Measurements from ENCODE around the gene METAP1D. TPM values are rescaled to one million over a fixed set of nuclear protein-coding genes. Genes with fewer than 3 reads are reported as not detected.
"Not testable (repeated sequence)": the region's sequence is repeated elsewhere in the genome, so short reads cannot be mapped to it uniquely, and the experiment has no call there.

METAP1D gene
- total RNA-seq, 6 donors from 2014 or later, result 0.11 to 6.3 (median 2.9) TPM

DNA sequence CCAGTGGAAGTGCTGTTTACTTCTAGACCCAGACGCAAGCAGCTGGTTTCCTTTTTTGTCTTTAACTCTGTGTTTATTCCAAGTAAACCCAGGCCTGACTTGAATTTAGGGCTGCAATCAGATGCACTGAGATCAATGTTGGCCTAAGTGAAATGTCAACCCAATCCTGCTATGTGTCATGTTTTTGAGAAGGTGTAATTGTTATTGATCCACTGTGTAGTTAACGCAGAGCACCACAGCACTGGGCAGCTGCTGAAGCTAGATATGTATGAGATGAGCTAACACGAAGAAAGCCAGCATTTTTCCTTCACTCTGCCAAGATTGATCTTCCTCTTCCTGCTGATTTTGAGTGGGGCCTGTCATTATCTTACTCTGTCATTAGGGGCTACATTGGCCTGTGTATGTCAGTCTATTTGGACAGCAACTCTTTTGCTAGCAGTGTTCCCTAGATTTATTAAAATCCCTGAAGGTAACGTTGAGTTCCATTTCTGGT is 66.7 kb downstream of the METAP1D start:
- Histone ChIP-seq H3K36me3 (no peaks in the 10 kb centered on the region), H3K4me1 (no peaks in the 10 kb centered on the region), H3K9me3 (no peaks in the 10 kb centered on the region), H3K27ac (no peak overlapping the region), H3K27me3 (no peaks in the 10 kb centered on the region), H3K4me3 (no peak overlapping the region)
- TF ChIP-seq POLR2AphosphoS5 (IDR thresholded peaks at IDR 0.05) (no peak), EP300 (IDR thresholded peaks at IDR 0.05) (no peak), POLR2A (IDR thresholded peaks at IDR 0.05) (no peak)
- TF ChIP-seq, protein P1, sequence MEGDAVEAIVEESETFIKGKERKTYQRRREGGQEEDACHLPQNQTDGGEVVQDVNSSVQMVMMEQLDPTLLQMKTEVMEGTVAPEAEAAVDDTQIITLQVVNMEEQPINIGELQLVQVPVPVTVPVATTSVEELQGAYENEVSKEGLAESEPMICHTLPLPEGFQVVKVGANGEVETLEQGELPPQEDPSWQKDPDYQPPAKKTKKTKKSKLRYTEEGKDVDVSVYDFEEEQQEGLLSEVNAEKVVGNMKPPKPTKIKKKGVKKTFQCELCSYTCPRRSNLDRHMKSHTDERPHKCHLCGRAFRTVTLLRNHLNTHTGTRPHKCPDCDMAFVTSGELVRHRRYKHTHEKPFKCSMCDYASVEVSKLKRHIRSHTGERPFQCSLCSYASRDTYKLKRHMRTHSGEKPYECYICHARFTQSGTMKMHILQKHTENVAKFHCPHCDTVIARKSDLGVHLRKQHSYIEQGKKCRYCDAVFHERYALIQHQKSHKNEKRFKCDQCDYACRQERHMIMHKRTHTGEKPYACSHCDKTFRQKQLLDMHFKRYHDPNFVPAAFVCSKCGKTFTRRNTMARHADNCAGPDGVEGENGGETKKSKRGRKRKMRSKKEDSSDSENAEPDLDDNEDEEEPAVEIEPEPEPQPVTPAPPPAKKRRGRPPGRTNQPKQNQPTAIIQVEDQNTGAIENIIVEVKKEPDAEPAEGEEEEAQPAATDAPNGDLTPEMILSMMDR (IDR thresholded peaks at IDR 0.05), result no peak
- ATAC-seq (ENCODE audit: low FRiP score in 2 of 2) (no peak), DNase-seq (no peak)
- 80 to 82% methylated on average over 4 of the region's 4 CpGs for WGBS, 2 donors

DNA sequence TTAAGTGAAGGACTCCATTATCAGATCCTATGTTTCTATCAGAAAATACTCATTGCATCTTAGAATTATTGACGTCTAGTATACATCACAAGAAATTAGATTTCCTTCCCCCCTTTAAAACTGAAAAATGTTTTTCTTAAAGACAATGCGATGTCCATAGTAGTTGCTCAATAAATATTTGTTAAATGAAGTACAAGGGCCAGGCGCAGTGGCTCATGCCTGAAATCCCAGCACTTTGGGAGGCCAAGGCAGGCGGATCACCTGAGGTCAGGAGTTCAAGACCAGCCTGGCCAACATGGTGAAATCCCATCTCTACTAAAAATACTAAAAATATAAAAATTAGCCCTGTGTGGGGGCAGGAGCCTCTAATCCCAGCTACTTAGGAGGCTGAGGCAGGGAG is 68.2 kb downstream of the METAP1D start:
- DNase-seq; H3K4me1 ChIP-seq; H3K27ac ChIP-seq; ATAC-seq (ENCODE audit: low FRiP score in 2 of 2); H3K27me3 ChIP-seq; H3K4me3 ChIP-seq; H3K36me3 ChIP-seq; H3K9me3 ChIP-seq: not testable (repeated sequence)
- WGBS, 2 donors, result 93 to 94% methylated on average over 4 of the region's 4 CpGs

DNA sequence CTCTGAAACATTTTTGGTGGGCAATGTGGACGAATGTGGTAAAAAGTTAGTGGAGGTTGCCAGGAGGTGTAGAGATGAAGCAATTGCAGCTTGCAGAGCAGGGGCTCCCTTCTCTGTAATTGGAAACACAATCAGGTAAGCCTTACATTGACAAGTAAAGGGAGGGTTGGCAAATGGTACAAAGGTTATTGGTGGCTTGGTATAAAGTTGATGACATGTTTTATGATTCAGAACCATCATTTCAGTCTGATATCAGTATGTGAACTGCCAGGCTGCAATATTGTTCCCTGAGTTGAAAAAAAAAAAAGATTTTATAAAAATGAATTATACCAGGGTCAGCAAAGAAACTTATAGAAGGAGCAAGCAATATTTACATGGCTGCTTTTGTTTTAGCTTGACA is 71.2 kb downstream of the METAP1D start:
- no peak overlapping the region for H3K4me3 ChIP-seq
- ATAC-seq (ENCODE audit: low FRiP score in 2 of 2) (no peak), DNase-seq (no peak)
- no peaks in the 10 kb centered on the region for H3K9me3 ChIP-seq
- H3K27me3 ChIP-seq, result no peaks in the 10 kb centered on the region
- no peaks in the 10 kb centered on the region for H3K4me1 ChIP-seq
- 81 to 92% methylated on average over 1 of the region's 1 CpG for WGBS, 2 donors
- H3K36me3 ChIP-seq, result no peaks in the 10 kb centered on the region
- TF ChIP-seq EP300 (IDR thresholded peaks at IDR 0.05), result no peak
- no peak for TF ChIP-seq POLR2AphosphoS5 (IDR thresholded peaks at IDR 0.05)
- TF ChIP-seq, protein P1 (IDR thresholded peaks at IDR 0.05), result no peak
- no peak for TF ChIP-seq POLR2A (IDR thresholded peaks at IDR 0.05)
- no peak overlapping the region for H3K27ac ChIP-seq

DNA sequence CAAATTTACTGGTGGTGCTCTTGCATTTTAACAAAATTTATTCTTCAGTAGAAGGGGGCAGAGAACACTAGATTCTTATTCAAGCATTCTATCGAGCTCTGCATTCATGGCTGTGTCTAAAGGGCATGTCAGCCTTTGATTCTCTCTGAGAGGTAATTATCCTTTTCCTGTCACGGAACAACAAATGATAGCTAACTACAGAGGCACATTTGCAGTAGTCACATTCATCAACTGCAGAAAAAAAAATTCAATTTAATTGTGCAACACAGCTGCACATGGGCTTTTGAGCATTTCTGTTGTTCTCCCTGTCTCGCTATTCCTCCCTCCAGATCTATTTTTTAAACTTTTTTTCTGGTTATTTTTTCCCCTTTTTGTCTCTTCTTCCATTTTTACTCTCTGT is 72.5 kb downstream of the METAP1D start:
- no peak overlapping the region for H3K27ac ChIP-seq
- H3K4me3 ChIP-seq, result no peak overlapping the region
- H3K4me1 ChIP-seq, result no peaks in the 10 kb centered on the region
- no peaks in the 10 kb centered on the region for H3K9me3 ChIP-seq
- no peaks in the 10 kb centered on the region for H3K36me3 ChIP-seq
- TF ChIP-seq POLR2AphosphoS5 (IDR thresholded peaks at IDR 0.05), result no peak
- TF ChIP-seq, protein P1 (IDR thresholded peaks at IDR 0.05), result no peak
- no peak for TF ChIP-seq EP300 (IDR thresholded peaks at IDR 0.05)
- TF ChIP-seq POLR2A (IDR thresholded peaks at IDR 0.05), result no peak
- WGBS, 2 donors, result 86 to 91% methylated on average over 3 of the region's 3 CpGs
- H3K27me3 ChIP-seq, result no peaks in the 10 kb centered on the region
- no peak for ATAC-seq (ENCODE audit: low FRiP score in 2 of 2)
- DNase-seq, result no peak

DNA sequence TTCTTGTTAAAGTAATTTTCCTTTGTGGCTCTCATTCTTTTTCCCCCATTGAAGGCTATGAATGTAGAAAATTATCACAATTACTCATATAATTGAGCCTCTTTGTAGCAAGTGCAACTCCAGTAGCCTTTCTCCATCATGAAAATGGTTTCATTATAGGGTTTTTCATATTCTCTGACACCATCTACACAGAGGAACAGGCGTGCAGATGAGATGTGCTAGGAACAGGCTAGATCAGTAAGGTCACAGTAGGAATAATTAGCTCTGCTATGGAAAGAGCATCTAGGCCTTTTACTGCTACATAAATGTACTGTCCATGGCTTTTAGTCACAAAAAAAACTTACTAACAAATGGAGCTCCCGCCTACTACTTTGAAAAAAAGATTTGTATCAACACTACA is 73.0 kb downstream of the METAP1D start:
- whole genome bisulfite sequencing, 2 donors, result 100% methylated on average over 2 of the region's 2 CpGs
- H3K4me3 ChIP-seq, result no peak overlapping the region
- H3K4me1 ChIP-seq, result no peaks in the 10 kb centered on the region
- ATAC-seq (ENCODE audit: low FRiP score in 2 of 2) (no peak), DNase-seq (no peak)
- TF ChIP-seq, protein P1 (IDR thresholded peaks at IDR 0.05), result no peak
- TF ChIP-seq POLR2AphosphoS5 (IDR thresholded peaks at IDR 0.05), result no peak
- no peak for TF ChIP-seq POLR2A (IDR thresholded peaks at IDR 0.05)
- TF ChIP-seq EP300 (IDR thresholded peaks at IDR 0.05), result no peak
- no peaks in the 10 kb centered on the region for H3K36me3 ChIP-seq
- no peak overlapping the region for H3K27ac ChIP-seq
- H3K9me3 ChIP-seq, result no peaks in the 10 kb centered on the region
- no peaks in the 10 kb centered on the region for H3K27me3 ChIP-seq
